T-helper 2 cell treated with Interferon-gamma antibody and Interleukin-4, amounts not matched to agents 5 μg/mL and 100 μg/mL, for 36 hours (primary cell): ENCODE results near the gene TXNDC2.

Experiments
- DNase-seq: peaks from one replicate; pipeline ENCODE4 v3.0.0; 2021; ENCODE audit warnings: low spot score
- H3K27ac Mint-ChIP-seq: one replicate; pipeline ENCODE4 v1.8.0; 2021; ENCODE audit warnings: mild to moderate bottlenecking, mixed read lengths
- H3K27me3 Mint-ChIP-seq: one replicate; pipeline ENCODE4 v1.8.0; 2021; ENCODE audit warnings: low read depth, mixed read lengths
- H3K36me3 Mint-ChIP-seq: one replicate; pipeline ENCODE4 v1.8.0; 2021; ENCODE audit warnings: low read depth, mixed read lengths
- H3K4me1 Mint-ChIP-seq: one replicate; pipeline ENCODE4 v1.8.0; 2021; ENCODE audit warnings: low read depth, mixed read lengths
- H3K4me3 Mint-ChIP-seq: one replicate; pipeline ENCODE4 v1.8.0; 2022; ENCODE audit warnings: mild to moderate bottlenecking, moderate library complexity, mixed read lengths
- H3K9me3 Mint-ChIP-seq: one replicate; pipeline ENCODE4 v1.8.0; 2021; ENCODE audit warnings: mixed read lengths

TXNDC2 gene

GRCh38 chr18:9885170-9886004 is at the start of gene TXNDC2:
TXNDC2 (plus strand) TSS chr18:9885973; CDS start chr18:9886681, 708 bp downstream.
- no peak within 1 kb of the TSS for H3K27ac Mint-ChIP-seq
- no peaks in the 10 kb centered on the region for H3K27me3 Mint-ChIP-seq
- peak; percentile 14 for DNase-seq
- H3K4me3 Mint-ChIP-seq, result no peak within 1 kb of the TSS
- no peaks in the 10 kb centered on the region for H3K9me3 Mint-ChIP-seq
- peaks cover 7% of the 10 kb centered on the region for H3K4me1 Mint-ChIP-seq
- H3K36me3 Mint-ChIP-seq, result no peaks in the 10 kb centered on the region

DNA sequence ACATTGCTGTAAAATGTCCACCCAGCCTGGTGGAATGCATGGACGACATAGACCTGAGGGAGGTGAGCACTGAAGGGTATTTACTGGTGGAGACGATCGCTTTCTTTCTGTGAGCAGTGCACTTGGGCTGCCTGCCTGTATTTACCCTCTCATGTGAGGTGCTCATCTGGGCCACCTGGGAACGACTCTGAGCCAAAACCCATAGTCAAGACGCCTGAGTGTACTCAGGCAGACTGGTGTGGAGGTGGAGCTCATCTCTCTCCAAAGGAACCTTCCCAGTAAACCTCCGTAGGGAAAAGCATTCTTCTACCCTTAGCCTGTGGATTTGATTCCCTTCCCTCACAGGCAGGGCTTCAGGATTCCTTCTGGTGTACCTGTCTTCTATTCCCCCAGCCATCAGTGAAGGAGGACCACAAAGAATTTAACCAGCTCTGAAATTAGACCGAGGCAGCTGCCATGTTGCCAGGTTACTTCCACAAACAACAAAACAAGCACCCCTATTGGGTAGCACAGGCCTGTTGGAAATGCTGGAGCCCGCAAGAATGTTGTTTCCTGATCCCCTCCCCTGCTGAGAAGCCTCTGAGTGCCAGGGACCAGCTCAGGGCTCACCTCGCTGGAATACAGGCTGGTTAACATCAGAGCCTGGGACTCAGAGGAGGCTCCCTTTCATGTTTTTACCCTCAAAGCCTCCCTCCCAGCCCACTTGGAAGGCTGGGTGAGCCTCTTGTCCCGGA is 47.5 kb upstream of the TXNDC2 start:
- Mint-ChIP-seq H3K4me1 (no peaks in the 10 kb centered on the region), H3K27me3 (peaks cover 18% of the 10 kb centered on the region), H3K27ac (no peak overlapping the region), H3K9me3 (no peaks in the 10 kb centered on the region), H3K4me3 (no peak overlapping the region), H3K36me3 (no peaks in the 10 kb centered on the region)
- DNase-seq, result no peak

GRCh38 chr18:9839211-9839610 is 46.6 kb upstream of the TXNDC2 start:
- H3K4me3 Mint-ChIP-seq, result no peak overlapping the region
- no peak overlapping the region for H3K27ac Mint-ChIP-seq
- peaks cover 19% of the 10 kb centered on the region for H3K27me3 Mint-ChIP-seq
- H3K4me1 Mint-ChIP-seq, result no peaks in the 10 kb centered on the region
- H3K9me3 Mint-ChIP-seq, result no peaks in the 10 kb centered on the region
- H3K36me3 Mint-ChIP-seq, result no peaks in the 10 kb centered on the region
- DNase-seq, result no peak

DNA sequence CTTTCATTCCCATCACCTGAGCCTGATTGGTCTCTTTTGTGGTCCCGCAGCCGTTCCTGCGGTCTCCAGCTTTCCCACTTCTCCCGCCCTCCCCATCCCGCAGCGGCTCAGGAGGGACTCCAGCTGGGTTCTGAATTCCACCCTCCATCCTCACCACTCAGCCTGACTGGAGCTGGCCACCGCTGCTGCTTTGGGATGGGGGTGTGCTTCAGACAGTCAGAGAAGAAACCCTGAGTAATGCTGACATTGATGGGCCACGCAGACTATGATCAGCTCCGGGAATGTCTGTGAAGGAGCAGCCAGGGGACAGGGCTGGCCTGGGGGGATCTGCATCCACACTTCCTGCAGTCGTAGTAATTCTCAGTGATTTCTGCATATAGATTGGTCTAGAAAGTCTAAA is 45.9 kb upstream of the TXNDC2 start:
- Mint-ChIP-seq H3K4me1 (no peaks in the 10 kb centered on the region), H3K27me3 (peaks cover 22% of the 10 kb centered on the region), H3K27ac (no peak overlapping the region), H3K4me3 (no peak overlapping the region), H3K9me3 (no peaks in the 10 kb centered on the region), H3K36me3 (no peaks in the 10 kb centered on the region)
- DNase-seq, result no peak

GRCh38 chr18:9841752-9842151 is 44.0 kb upstream of the TXNDC2 start:
- peaks cover 18% of the 10 kb centered on the region for H3K27me3 Mint-ChIP-seq
- no peak for DNase-seq
- no peak overlapping the region for H3K27ac Mint-ChIP-seq
- H3K4me1 Mint-ChIP-seq, result no peaks in the 10 kb centered on the region
- H3K4me3 Mint-ChIP-seq, result no peak overlapping the region
- H3K9me3 Mint-ChIP-seq, result no peaks in the 10 kb centered on the region
- no peaks in the 10 kb centered on the region for H3K36me3 Mint-ChIP-seq

GRCh38 chr18:9842448-9842847 is 43.3 kb upstream of the TXNDC2 start:
- Mint-ChIP-seq H3K27ac (no peak overlapping the region), H3K36me3 (no peaks in the 10 kb centered on the region), H3K4me3 (no peak overlapping the region), H3K27me3 (peaks cover 18% of the 10 kb centered on the region), H3K4me1 (no peaks in the 10 kb centered on the region), H3K9me3 (no peaks in the 10 kb centered on the region)
- DNase-seq, result no peak

GRCh38 chr18:9845256-9845655 is 40.5 kb upstream of the TXNDC2 start:
- Mint-ChIP-seq H3K27me3 (peaks cover 42% of the 10 kb centered on the region), H3K4me1 (peaks cover 6% of the 10 kb centered on the region), H3K9me3 (no peaks in the 10 kb centered on the region), H3K27ac (no peak overlapping the region), H3K4me3 (no peak overlapping the region), H3K36me3 (no peaks in the 10 kb centered on the region)
- no peak for DNase-seq

- Mint-ChIP-seq H3K27me3 (peaks cover 45% of the 10 kb centered on the region), H3K27ac (no peak overlapping the region), H3K4me3 (no peak overlapping the region), H3K9me3 (no peaks in the 10 kb centered on the region), H3K36me3 (no peaks in the 10 kb centered on the region), H3K4me1 (peaks cover 6% of the 10 kb centered on the region)
- DNase-seq, result no peak
Observed at GRCh38 chr18:9846162-9846925, 39.4 kb upstream of the TXNDC2 start.

GRCh38 chr18:9848170-9848879 is 37.4 kb upstream of the TXNDC2 start:
- Mint-ChIP-seq H3K27me3 (peaks cover 51% of the 10 kb centered on the region), H3K9me3 (no peaks in the 10 kb centered on the region), H3K4me3 (no peak overlapping the region), H3K36me3 (no peaks in the 10 kb centered on the region), H3K4me1 (peaks cover 6% of the 10 kb centered on the region), H3K27ac (no peak overlapping the region)
- DNase-seq, result no peak

DNA sequence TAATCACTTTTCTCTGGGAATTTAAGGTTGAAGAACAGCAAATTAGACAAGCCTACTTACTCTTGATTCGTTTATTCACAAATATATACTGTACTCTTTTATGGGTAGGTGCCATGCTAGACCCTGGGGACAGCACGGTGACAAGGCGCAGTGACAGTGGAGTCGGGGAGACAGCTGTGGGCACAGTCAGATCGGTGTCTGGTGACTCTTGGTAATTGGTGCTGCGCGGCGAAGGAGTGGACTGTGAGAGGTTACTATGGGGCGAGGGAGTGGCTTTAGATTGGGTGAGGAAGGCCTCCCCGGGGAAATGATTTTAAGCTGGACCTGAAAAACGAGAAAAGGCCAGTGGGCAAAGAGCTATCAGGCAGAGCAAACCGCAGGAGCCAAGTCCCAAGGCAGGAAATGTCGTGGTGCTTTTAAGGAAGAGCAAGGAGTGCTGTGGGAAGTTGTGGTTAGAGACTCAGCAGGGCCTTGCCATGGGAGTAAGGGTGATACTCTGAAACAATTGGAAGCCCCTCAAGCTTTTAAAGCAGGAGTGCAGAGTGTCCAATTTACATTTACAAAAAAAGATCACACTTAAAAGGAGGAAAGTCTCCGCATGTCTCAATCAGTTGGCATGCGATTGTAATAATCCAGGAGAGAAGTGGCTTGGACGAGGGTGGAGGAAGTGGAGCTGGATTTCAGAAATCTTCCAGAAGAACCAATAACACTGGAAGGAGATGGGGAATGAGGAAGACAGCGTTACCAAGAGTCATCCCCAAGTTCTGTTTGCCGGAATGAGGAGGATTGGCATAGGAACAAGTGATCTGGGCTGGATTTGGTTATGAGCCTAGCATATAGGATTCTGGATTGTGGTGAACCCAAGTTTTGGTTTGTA is 36.1 kb upstream of the TXNDC2 start:
- Mint-ChIP-seq H3K4me3 (no peak overlapping the region), H3K36me3 (no peaks in the 10 kb centered on the region), H3K27me3 (peaks cover 52% of the 10 kb centered on the region), H3K27ac (no peak overlapping the region), H3K9me3 (no peaks in the 10 kb centered on the region), H3K4me1 (peaks cover 6% of the 10 kb centered on the region)
- DNase-seq, result no peak

GRCh38 chr18:9850309-9850708 is 35.5 kb upstream of the TXNDC2 start:
- H3K36me3 Mint-ChIP-seq, result no peaks in the 10 kb centered on the region
- H3K4me1 Mint-ChIP-seq, result peaks cover 6% of the 10 kb centered on the region
- H3K27me3 Mint-ChIP-seq, result peaks cover 54% of the 10 kb centered on the region

GRCh38 chr18:9851511-9851910 is 34.3 kb upstream of the TXNDC2 start:
- Mint-ChIP-seq H3K4me1 (peaks cover 6% of the 10 kb centered on the region), H3K9me3 (no peaks in the 10 kb centered on the region), H3K36me3 (no peaks in the 10 kb centered on the region), H3K27ac (no peak overlapping the region), H3K4me3 (no peak overlapping the region), H3K27me3 (peaks cover 56% of the 10 kb centered on the region)
- no peak for DNase-seq

More at GRCh38 chr18:9850309-9850708, 35.5 kb upstream of the TXNDC2 start:
- Mint-ChIP-seq H3K9me3 (no peaks in the 10 kb centered on the region), H3K27ac (no peak overlapping the region), H3K4me3 (no peak overlapping the region)
- DNase-seq, result no peak
